ENCODE results near the gene NFKB2. TPM values are rescaled to one million over a fixed set of nuclear protein-coding genes. Genes with fewer than 3 reads are reported as not detected.

NFKB2 gene
- total RNA-seq, result 10.2 and 12.9 TPM in 2 replicates

GRCh38 chr10:102395400-102396316 is at the start of gene NFKB2:
TSS of gene NFKB2 (plus strand) at chr10:102395705. CDS start at chr10:102395960, 255 bp downstream.

GRCh38 chr10:102418622-102419268 is 23.2 kb downstream of the NFKB2 start, which contains the start of gene PSD:
TSS of gene PSD (minus strand) at chr10:102418785. CDS start at chr10:102417038, 1,747 bp downstream.

GRCh38 chr10:102420714-102421506 is 25.4 kb downstream of the NFKB2 start, which contains the start of gene FBXL15:
TSS of gene FBXL15 (plus strand) at chr10:102420836. CDS start at chr10:102421130, 294 bp downstream.

GRCh38 chr10:102432162-102432950 is 36.9 kb downstream of the NFKB2 start, which contains the start of gene CUEDC2:
TSS of gene CUEDC2 (minus strand) at chr10:102432574. CDS start at chr10:102425188, 7,386 bp downstream.

DNA sequence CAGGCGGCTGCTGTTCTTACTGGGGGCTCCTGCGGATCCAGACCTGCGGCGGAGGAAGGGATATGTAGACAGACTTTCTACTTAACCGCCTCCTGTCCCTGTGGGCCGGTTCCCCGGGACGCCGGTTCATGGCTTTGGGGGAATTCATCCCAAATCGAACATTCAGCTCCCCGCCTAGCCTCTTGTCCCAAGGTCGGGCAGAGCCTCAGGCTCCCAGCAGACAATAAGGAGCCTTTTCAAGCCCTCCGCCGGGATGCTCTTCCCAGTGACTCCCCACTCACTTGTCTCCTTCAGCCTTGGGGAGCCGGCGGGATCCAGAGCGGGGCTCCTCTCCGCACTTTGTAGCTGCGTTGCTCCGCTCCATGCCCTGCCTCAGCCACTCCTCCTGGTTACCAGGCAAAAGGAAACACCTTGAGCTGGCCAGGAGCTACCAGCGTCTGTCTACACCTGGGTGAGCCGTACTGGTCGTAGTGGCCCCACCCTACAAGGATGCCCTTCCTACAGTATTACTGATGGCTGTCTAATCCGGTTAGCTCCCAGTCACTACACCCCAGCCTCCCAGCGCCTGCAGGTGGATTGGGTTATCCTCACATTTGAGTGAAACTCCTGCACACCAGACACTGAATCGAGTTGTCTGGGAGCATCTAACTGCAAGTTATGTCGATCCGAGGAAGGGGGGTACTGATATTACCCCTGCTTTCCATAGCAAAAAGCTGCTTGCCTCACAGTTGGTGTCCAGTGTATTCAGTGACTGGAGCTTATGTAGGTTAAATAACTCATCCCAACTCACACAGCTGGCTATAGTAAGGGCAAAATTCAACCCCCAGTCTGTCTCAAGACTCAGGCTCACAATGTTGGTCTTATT is 55.8 kb downstream of the NFKB2 start, which contains the start of gene C10orf95:
TSS of gene C10orf95 (minus strand) at position 439 of the 865 bp plus-strand sequence. CDS start 450 bp downstream, outside the sequence.

Other genes with a start within 250 kb of the NFKB2 start
- gene NOLC1, start 243.3 kb upstream of the NFKB2 start, total RNA-seq, result 13.1 and 14.4 TPM in 2 replicates
- gene ELOVL3, start 169.4 kb upstream of the NFKB2 start, total RNA-seq, result 0.47 and 0.69 TPM in 2 replicates
- gene PITX3, start 154.2 kb upstream of the NFKB2 start, total RNA-seq, result 0.16 TPM in 1 of 2 replicates, not detected in the other
- 17.0 and 18.6 TPM in 2 replicates for gene GBF1, start 150.2 kb upstream of the NFKB2 start, total RNA-seq
- 8.4 and 14.3 TPM in 2 replicates for gene PSD, start 23.1 kb downstream of the NFKB2 start, total RNA-seq
- 7.0 and 8.2 TPM in 2 replicates for gene FBXL15, start 25.1 kb downstream of the NFKB2 start, total RNA-seq
- 33.1 and 47.0 TPM in 2 replicates for gene CUEDC2, start 36.9 kb downstream of the NFKB2 start, total RNA-seq
- not detected in 2 replicates for gene C10orf95, start 55.8 kb downstream of the NFKB2 start, total RNA-seq
- gene ACTR1A, start 107.0 kb downstream of the NFKB2 start, total RNA-seq, result 96.8 and 120 TPM in 2 replicates
- 2.9 and 3.2 TPM in 2 replicates for gene SUFU, start 108.3 kb downstream of the NFKB2 start, total RNA-seq
- 36.1 and 45.1 TPM in 2 replicates for gene TRIM8, start 248.8 kb downstream of the NFKB2 start, total RNA-seq